Activated CD8-positive, alpha-beta memory T cell treated with anti-CD3 and anti-CD28 coated beads, Interleukin-2, amount 50 U/mL, for 48 hours (primary cell): ENCODE data around the gene OR2H1.
"Not testable (repeated sequence)": the region's sequence is repeated elsewhere in the genome, so short reads cannot be mapped to it uniquely, and the experiment has no call there.

Experiments
- DNase-seq: peaks from one replicate; pipeline ENCODE4 v3.0.0-alpha.2; 2020

OR2H1 gene

DNA sequence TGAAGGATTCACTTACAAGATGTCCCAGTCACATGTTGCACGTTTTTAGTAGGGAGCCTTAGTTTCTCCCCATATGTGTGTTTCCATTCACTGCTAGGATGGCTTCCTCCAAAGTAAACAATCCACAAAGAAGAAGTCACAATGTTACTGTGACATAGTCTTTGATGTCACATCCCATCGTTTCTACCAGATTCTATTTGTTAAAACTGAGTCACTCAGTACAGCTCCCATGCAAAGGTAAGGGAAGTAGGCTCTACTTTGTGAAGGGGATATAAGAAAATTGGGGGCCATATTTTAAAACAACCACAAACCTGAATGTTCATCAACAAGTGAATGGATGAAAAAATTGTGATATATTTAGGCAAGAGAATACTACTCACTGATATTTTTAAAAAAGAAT is at the start of gene OR2H1, which contains the start of gene OR11A1:
OR2H1 (plus strand) TSS at position 185 of the 400 bp plus-strand sequence. CDS start 4,615 bp downstream, outside the sequence.
OR11A1 (minus strand) TSS at position 101 of the 400 bp plus-strand sequence. CDS start 29,430 bp downstream, outside the sequence.
- no peak for DNase-seq

DNA sequence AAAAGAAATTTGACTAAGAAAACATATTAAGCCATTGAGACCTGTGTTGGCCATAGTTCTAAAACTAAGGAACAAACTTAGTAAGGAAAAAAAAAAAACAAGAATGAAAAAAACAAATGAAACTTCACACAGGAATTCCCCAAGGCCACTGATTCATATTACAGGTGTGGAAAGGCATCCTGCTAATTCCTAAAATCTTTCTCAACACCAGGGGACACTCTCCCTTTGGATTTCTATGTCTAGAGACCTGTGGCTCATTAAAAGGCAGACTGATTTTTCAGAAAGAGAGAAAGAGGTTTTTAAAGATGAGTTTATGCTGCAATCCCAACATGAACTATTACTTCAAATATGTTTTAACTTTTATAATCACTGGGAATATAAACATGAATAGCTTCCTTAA is 42.4 kb upstream of the OR2H1 start, which contains the start of gene OR12D1:
OR12D1 (plus strand) TSS at position 341 of the 400 bp plus-strand sequence.
- no peak for DNase-seq

DNA sequence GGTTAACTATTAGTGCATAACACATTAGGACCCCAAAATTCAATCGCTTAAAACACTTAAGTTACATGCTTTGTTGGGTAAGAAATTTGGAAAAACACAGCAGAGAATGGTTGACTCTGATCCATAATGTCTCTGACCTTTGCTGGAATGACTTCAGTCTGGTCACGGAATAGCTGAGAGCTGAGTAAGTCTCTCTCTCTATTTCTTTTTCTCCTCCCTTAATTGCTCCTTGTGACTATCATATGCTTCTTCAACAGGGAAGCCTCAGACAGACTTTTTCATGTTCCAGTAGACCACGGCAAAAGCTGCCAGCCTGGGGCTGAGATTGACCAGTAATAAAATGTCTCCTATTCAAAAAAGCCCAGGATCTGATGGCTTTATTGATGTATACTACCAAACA is 37.4 kb upstream of the OR2H1 start:
- no peak for DNase-seq

- DNase-seq, result no peak
Observed at GRCh38 chr6:29424168-29424567, 32.8 kb upstream of the OR2H1 start.

DNA sequence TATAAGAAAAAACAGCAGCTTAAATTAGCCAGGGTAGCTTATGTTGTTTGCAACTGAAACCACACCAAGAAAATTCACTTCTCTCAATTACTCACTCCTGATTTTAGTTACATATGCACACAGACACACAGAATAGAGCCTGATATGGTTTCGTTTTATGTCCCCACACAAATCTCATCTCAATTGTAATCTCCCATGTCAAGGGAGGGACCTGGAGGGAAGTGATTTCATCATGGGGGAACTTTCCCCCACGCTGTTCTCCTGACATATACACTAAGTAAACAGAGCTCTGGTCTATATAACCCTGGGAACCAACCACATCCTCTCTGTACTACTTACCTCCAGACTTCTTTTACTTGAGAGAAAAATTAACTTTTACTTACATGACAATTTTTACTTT is 32.4 kb upstream of the OR2H1 start:
- DNase-seq, result no peak

- no peak for DNase-seq
Observed at GRCh38 chr6:29425075-29425474, 31.9 kb upstream of the OR2H1 start.

DNA sequence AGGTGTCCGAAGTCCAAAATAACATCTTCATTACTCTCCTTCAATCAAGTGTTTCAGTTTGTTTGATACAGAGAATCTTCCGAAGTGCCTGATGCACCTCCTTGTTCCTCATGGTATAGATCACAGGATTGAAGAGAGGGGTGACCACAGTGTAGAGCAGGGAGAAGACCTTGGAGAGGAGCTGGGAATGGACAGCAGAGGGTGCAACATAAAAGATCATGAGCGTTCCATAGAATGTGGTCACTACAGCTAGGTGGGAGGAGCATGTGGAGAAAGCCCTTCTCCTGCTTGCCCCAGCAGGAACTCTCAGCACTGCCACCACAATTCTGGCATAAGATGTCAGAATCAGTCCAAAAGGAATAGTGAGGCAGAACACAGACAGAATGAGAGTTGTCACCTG is 30.3 kb upstream of the OR2H1 start:
- DNase-seq, result no peak

DNA sequence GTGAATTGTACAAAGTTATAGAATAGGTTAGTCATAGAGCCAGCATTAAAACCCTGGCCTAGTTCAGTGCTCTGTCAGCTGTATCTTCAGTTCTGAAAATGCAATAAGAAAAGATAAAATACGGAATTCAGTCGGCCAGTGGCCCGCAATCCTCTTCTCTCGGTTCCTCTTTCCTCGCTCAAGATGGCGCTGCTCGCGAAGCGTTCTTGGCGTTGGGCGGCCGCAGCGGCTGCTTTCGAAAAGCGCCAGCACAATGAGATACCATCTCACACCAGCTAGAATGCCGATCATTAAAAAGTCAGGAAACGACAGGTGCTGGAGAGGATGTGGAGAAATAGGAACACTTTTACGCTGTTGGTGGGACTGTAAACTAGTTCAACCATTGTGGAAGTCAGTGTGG is 20.2 kb upstream of the OR2H1 start:
- not testable (repeated sequence) for DNase-seq

DNA sequence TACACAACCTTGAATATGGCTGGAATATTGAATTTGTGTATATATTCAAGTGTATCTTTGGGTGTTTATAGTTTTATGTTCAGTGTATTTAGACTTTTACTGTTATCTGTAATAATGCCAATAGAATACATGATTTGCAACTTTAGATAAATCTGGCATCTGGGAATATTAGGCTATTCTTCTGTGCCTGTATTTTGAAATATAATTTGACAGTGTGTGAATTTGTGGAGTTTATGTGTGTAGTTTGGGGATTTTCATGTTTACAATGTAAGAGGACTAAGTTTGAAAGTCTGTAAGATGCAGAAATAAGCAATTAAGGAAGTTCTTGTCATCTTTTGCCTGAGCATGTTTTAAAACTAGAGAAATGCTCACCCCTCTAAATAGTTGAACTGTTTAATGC is 17.9 kb upstream of the OR2H1 start, which contains the start of gene OR10C1:
OR10C1 (plus strand) TSS at position 301 of the 400 bp plus-strand sequence. CDS start 710 bp downstream, outside the sequence.
- DNase-seq, result no peak

DNA sequence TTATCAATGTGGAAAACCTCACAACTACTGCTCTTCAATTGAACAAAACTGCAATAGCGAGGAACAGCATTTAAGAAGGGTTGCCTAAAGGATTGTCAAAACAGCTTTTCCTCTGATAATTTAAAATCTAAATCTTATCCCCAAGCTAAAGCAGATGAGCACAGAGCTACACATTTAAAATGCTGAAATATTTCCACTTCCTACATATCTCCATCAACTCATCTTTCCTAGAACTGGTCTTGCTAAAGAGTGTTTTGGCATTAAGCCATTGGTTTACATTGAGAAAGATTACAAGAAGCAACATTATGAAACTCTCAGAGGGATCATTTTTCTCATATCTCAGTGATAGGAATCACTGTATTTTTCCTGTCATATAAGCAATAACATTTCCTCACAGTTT is 14.2 kb upstream of the OR2H1 start:
- no peak for DNase-seq

- not testable (repeated sequence) for DNase-seq
Observed at GRCh38 chr6:29444031-29444430, 12.9 kb upstream of the OR2H1 start.

DNA sequence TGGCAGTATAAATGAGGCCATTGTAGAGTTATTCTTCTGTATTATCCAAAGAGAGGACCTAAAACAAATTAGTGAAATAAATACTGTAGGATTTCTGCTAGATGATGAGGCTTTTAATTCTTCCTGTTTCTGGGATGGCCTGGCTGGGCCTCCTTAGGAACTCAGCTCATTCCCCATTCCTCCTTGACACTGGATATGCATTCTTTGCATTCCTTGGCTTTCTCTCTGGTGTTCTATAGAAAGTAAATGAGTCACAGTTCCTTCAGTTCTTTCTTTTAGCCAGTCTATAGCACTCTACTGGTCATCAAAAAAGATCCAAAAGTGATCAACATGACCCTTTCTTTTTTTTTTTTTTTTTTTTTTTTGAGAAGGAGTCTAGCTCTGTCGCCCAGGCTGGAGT is 9.3 kb upstream of the OR2H1 start:
- no peak for DNase-seq

- no peak for DNase-seq
Observed at GRCh38 chr6:29451471-29452193, 5.3 kb upstream of the OR2H1 start.

DNA sequence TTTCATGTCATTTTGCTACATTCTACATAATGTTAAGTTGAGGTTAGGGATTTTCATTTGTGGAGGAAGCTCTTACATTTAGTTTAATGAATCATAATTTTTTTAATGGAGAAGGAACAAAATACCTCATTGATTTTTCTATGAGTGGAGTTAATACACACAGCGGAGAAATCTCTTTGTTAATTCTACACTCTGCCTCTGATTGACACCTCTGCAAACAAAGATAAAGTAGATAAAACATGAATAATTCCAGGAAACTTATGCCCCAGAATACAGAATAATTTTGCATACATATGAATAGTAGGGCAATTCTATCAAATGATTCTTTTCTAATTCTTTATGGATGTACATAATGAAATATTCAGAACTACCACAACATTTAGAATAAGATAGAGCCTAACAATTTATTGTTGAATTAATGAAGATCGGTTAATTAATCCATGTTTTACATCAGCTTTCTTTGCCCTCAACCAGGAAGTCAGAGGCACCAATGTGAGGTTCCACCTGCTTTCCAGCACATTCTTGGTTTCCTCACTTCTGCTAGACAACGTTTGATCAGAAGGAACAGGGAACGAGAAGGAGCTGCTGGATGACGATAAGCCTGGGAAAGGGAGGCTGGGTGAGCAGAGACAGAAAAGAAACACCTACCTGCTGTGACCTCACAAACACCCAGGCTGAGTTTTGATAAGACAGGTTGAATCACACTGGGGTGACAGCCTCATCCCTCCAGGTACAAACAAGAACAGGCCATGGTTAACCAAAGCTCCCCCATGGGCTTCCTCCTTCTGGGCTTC is 4.3 kb downstream of the OR2H1 start:
- no peak for DNase-seq

- DNase-seq, result no peak
Observed at GRCh38 chr6:29462022-29462421, 5.1 kb downstream of the OR2H1 start.

DNA sequence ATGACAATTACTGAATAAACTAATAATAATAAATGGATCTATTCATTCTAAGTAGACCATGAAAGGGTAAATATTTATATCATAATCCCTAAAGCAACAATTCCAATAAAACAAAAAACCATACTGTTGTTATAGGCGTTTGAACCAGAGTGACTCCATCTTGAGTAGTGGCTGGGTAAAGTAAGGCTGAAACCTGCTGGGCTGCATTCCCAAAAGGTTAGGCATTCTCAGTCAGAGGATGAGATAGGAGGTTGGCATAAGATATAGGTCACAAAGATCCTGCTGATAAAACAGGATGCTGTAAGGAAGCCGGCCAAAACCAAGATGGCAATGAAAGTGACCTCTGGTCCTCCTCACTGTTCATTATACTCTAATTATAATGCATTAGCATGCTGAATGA is 8.3 kb downstream of the OR2H1 start:
- no peak for DNase-seq

DNA sequence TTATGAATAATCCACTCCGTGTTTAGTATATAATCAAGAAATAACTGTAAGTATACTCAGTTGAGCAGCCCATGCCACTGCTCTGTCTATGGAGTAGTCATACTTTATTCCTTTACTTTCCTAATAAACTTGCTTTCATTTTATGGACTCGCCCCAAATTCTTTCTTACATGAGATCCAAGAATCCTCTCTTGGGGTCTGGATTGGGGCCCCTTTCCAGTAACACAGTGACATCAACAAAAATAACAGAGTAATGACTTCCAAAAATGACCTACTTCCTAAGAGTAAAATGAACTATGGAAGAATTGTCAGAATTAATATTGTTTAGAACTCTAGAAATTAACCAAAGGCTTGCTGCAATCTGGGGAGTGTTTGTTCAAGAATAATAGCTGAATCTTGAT is 8.8 kb downstream of the OR2H1 start:
- no peak for DNase-seq

GRCh38 chr6:29466241-29466640 is 9.3 kb downstream of the OR2H1 start:
- no peak for DNase-seq

- no peak for DNase-seq
Observed at GRCh38 chr6:29474996-29475395, 18.0 kb downstream of the OR2H1 start.

DNA sequence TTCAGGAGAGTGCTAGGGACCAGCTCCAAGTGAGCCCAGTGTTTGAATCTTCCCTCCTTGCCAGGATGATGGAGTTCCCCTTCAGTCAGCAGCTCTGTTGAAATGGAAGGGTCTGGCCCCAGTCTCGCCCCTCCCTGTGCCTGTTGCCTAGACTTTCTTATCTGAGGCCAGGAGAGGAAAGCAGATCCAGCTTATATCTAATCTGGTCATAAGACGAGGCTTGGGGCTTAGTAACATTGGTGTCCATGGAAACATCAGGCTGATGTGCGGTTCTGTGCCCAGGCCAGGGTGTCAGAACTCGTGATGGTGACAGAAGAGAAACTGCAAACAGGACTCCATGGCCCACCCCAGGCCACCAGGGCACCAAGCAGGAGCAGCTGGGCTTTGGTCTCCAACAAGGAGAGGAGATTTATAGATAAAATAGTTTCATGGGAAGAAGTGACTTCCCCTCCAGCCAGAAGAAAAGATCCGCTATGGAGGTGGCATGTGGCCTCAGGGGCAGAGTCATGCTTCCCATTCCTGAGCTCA is 21.0 kb downstream of the OR2H1 start:
- DNase-seq, result no peak

DNA sequence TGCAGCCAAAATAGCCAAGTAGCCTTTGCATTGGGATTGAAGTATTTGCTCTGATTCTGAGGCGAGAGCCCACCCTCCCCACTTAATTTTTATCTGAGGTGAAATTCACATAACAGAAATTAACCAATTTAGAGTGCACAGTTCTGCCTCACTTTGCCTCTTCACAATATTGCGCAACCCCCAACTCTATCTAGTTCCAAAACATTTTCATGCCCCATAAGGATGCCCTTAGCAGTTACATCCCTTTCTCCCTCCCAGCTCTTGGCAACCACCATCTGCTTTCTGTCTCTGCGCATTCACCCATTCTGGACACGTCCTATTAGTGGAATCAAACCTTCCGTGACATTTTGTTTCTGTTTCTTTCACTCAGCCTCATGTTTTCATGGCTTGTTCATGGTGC is 21.8 kb downstream of the OR2H1 start:
- DNase-seq, result no peak

- DNase-seq, result no peak
Observed at GRCh38 chr6:29479560-29479959, 22.6 kb downstream of the OR2H1 start.

GRCh38 chr6:29483186-29483585 is 26.2 kb downstream of the OR2H1 start:
- DNase-seq, result no peak

GRCh38 chr6:29483735-29484134 is 26.8 kb downstream of the OR2H1 start:
- DNase-seq, result no peak
